ENCODE data around the gene JAG1.

The JAG1 gene

GRCh38 chr20:10640897-10641296 lies 32.9 kb downstream of the JAG1 start:
- H3K27ac ChIP-seq, result no peak overlapping the region
- TF ChIP-seq ZFX (IDR thresholded peaks at IDR 0.05) (no peak), CTCF (conservative IDR thresholded peaks at IDR 0.05) (no peak)

- TF ChIP-seq ZFX (IDR thresholded peaks at IDR 0.05) (no peak), CTCF (conservative IDR thresholded peaks at IDR 0.05) (no peak)
- H3K27ac ChIP-seq, result no peak overlapping the region
Measured at GRCh38 chr20:10639737-10640556, 33.9 kb downstream of the JAG1 start.

GRCh38 chr20:10639077-10639736 lies 34.6 kb downstream of the JAG1 start:
- no peak overlapping the region for H3K27ac ChIP-seq

GRCh38 chr20:10637563-10637962 lies 36.2 kb downstream of the JAG1 start:
- H3K27ac ChIP-seq, result no peak overlapping the region
- TF ChIP-seq ZFX (IDR thresholded peaks at IDR 0.05) (no peak), CTCF (conservative IDR thresholded peaks at IDR 0.05) (no peak)

More at GRCh38 chr20:10639077-10639736, 34.6 kb downstream of the JAG1 start:
- TF ChIP-seq ZFX (IDR thresholded peaks at IDR 0.05) (no peak), CTCF (conservative IDR thresholded peaks at IDR 0.05) (no peak)

GRCh38 chr20:10637031-10637559 lies 36.7 kb downstream of the JAG1 start:
- no peak overlapping the region for H3K27ac ChIP-seq
- no peak for TF ChIP-seq ZFX (IDR thresholded peaks at IDR 0.05)
- no peak for TF ChIP-seq CTCF (conservative IDR thresholded peaks at IDR 0.05)

- no peak overlapping the region for H3K27ac ChIP-seq
- no peak for TF ChIP-seq ZFX (IDR thresholded peaks at IDR 0.05)
- TF ChIP-seq CTCF (conservative IDR thresholded peaks at IDR 0.05), result no peak
Measured at GRCh38 chr20:10636326-10636818, 37.4 kb downstream of the JAG1 start.

Data from C4-2B (cell line).